IPS-18a (cell line): ENCODE measurements around the gene EHBP1.

Experiments used
- H3K27ac ChIP-seq: one replicate; pipeline ENCODE4 v1.5.1; 2013; ENCODE audit warnings: low read length
- H3K27me3 ChIP-seq: one replicate; pipeline ENCODE4 v1.6.1; 2013; ENCODE audit warnings: mild to moderate bottlenecking, low read length; ENCODE audit not compliant: control insufficient read depth, insufficient read depth
- H3K36me3 ChIP-seq: one replicate; pipeline ENCODE4 v1.6.1; 2013; ENCODE audit warnings: low read depth, low read length; ENCODE audit not compliant: control insufficient read depth
- H3K4me1 ChIP-seq: one replicate; pipeline ENCODE4 v1.6.1; 2013; ENCODE audit warnings: low read depth, low read length; ENCODE audit not compliant: control insufficient read depth
- H3K4me3 ChIP-seq: one replicate; pipeline ENCODE4 v1.5.1; 2013; ENCODE audit warnings: low read length
- H3K9ac ChIP-seq: one replicate; pipeline ENCODE4 v1.6.1; 2013; ENCODE audit warnings: mild to moderate bottlenecking, low read length, moderate library complexity
- H3K9me3 ChIP-seq: one replicate; pipeline ENCODE4 v1.6.1; 2013; ENCODE audit warnings: low read depth, low read length; ENCODE audit not compliant: control insufficient read depth

The EHBP1 gene

DNA sequence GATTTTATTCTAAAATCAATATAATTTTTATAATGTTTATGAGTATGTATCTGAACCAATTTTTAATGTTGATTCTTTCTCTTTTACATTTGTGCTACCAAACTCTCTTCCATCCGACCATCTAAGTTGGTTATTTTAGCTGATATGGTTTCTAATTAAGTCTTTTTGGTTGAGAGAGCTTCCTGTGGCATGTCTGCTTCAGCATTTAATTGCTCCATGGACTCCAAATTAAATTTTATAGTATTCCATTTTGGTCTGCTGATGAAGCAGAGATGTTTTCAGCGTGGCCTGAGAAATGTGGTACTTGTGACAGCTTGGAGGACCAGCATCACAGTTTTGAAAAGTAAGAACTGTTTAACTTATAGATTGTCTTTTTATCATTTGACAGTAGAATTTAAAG lies 105.6 kb downstream of the EHBP1 start:
- Histone ChIP-seq H3K9ac (no peak overlapping the region), H3K27me3 (no peaks in the 10 kb centered on the region), H3K9me3 (no peaks in the 10 kb centered on the region), H3K36me3 (no peaks in the 10 kb centered on the region), H3K27ac (no peak overlapping the region), H3K4me1 (no peaks in the 10 kb centered on the region), H3K4me3 (no peak overlapping the region)

GRCh38 chr2:62811972-62812371 lies 106.5 kb downstream of the EHBP1 start:
- Histone ChIP-seq H3K4me1 (no peaks in the 10 kb centered on the region), H3K27me3 (no peaks in the 10 kb centered on the region), H3K27ac (no peak overlapping the region), H3K36me3 (no peaks in the 10 kb centered on the region), H3K4me3 (no peak overlapping the region), H3K9ac (no peak overlapping the region), H3K9me3 (no peaks in the 10 kb centered on the region)

- Histone ChIP-seq H3K36me3 (no peaks in the 10 kb centered on the region), H3K9ac (no peak overlapping the region), H3K27me3 (no peaks in the 10 kb centered on the region), H3K4me1 (no peaks in the 10 kb centered on the region), H3K4me3 (no peak overlapping the region), H3K27ac (no peak overlapping the region), H3K9me3 (no peaks in the 10 kb centered on the region)
Measured at GRCh38 chr2:62812921-62813825, 107.7 kb downstream of the EHBP1 start.

DNA sequence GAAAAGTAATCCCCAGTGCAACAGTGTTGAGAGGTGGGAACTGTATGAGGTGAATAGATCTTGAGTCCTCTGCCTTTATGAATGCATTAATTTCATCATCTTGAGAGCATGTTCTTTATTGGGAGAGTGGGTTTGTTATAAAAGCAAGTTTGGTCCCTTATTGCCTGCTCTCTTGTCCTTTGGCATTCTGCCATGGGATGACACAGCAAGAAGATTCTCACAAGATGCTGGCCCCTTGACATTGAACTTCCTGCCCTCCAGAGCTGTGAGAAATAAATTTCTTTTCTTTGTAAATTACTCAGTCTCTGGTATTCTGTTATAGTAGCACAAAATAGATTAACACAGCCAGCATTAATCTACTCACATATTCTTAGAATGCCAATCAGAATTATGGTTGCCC lies 108.6 kb downstream of the EHBP1 start:
- Histone ChIP-seq H3K4me1 (no peaks in the 10 kb centered on the region), H3K9ac (no peak overlapping the region), H3K9me3 (no peaks in the 10 kb centered on the region), H3K36me3 (no peaks in the 10 kb centered on the region), H3K27me3 (no peaks in the 10 kb centered on the region), H3K27ac (no peak overlapping the region), H3K4me3 (no peak overlapping the region)

- Histone ChIP-seq H3K9me3 (no peaks in the 10 kb centered on the region), H3K4me3 (no peak overlapping the region), H3K4me1 (no peaks in the 10 kb centered on the region), H3K9ac (no peak overlapping the region), H3K36me3 (no peaks in the 10 kb centered on the region), H3K27me3 (no peaks in the 10 kb centered on the region), H3K27ac (no peak overlapping the region)
Measured at GRCh38 chr2:62817348-62817747, 111.8 kb downstream of the EHBP1 start.

DNA sequence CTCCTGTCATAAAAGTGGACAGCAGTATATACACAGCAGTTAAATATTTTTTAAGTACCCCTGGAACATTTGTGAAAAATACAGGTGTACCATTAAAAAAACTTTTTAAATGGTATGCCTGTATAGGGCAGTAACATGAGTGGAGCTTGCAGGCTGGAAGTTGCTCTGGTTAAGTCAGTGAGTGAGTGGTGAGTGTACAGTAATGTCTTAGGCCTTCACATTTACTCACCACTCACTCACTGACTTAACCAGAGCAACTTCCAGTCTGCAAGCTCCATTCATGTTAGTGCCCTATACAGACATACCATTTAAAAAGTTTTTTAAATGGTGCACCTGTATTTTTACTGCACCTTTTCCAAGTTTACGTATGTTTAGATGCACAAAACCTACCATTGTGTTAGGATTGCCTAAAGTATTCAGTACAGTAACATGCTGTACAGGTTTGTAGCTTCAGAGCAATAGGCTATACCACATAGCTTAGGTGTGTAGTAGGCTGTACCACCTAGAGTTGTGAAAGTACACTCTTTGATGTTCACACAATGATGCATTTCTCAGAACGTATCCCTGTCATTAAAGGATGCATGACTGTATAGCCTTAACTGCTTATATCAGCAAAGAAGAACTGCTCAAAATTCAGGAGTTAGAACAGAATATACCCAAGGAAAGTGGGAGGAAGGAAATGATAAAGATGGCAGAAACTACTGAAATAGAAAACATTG lies 112.6 kb downstream of the EHBP1 start:
- Histone ChIP-seq H3K27me3 (no peaks in the 10 kb centered on the region), H3K9me3 (no peaks in the 10 kb centered on the region), H3K4me1 (no peaks in the 10 kb centered on the region), H3K9ac (no peak overlapping the region), H3K4me3 (no peak overlapping the region), H3K27ac (no peak overlapping the region), H3K36me3 (no peaks in the 10 kb centered on the region)

DNA sequence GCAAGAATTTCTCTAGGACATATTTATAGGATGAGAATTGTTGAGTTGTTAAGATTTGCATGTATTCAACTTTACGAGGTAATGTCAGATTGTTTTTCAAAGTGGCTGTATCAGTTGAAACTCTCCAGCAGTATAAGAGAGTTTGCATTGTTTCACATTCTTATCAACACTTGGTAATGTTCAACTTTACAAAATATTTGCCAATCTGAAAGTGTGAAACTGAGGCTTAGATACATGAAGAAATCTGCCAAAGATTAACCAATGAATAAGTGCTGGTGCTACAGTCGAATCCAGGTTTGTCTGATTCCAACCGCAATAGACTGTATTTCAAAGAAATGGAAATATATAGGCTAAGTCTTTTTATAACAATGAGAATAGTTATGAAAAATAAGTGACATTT lies 117.0 kb downstream of the EHBP1 start:
- Histone ChIP-seq H3K4me3 (no peak overlapping the region), H3K4me1 (no peaks in the 10 kb centered on the region), H3K36me3 (peaks cover 4% of the 10 kb centered on the region), H3K27ac (no peak overlapping the region), H3K9me3 (no peaks in the 10 kb centered on the region), H3K27me3 (no peaks in the 10 kb centered on the region), H3K9ac (no peak overlapping the region)

DNA sequence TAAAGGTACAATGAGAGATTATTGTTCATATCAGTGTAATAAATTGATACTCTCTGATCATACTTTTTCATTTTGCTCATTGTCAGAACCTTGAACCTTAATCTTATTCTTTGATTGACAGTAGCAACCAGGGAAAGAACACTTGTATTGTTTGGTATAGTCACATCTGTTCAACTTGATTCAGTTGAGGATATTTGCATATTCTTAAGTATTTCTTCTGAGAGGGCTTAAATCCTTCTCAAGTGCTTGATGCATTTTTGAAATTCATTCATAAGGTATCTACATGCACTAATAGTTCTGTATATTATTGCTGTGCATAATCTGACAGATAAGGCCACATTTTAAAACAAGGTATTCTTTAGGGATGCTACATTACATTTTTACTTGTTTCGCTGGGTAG lies 118.9 kb downstream of the EHBP1 start:
- no peak overlapping the region for H3K9ac ChIP-seq
- no peak overlapping the region for H3K4me3 ChIP-seq
- H3K4me1 ChIP-seq, result no peaks in the 10 kb centered on the region
- no peak overlapping the region for H3K27ac ChIP-seq
- peaks cover 4% of the 10 kb centered on the region for H3K36me3 ChIP-seq
- no peaks in the 10 kb centered on the region for H3K9me3 ChIP-seq
- H3K27me3 ChIP-seq, result no peaks in the 10 kb centered on the region

GRCh38 chr2:62826141-62826540 lies 120.6 kb downstream of the EHBP1 start:
- peaks cover 4% of the 10 kb centered on the region for H3K36me3 ChIP-seq
- no peak overlapping the region for H3K4me3 ChIP-seq
- no peak overlapping the region for H3K27ac ChIP-seq
- H3K27me3 ChIP-seq, result no peaks in the 10 kb centered on the region
- H3K4me1 ChIP-seq, result no peaks in the 10 kb centered on the region
- H3K9me3 ChIP-seq, result no peaks in the 10 kb centered on the region
- no peak overlapping the region for H3K9ac ChIP-seq

- Histone ChIP-seq H3K36me3 (peaks cover 4% of the 10 kb centered on the region), H3K9ac (no peak overlapping the region), H3K9me3 (no peaks in the 10 kb centered on the region), H3K27me3 (no peaks in the 10 kb centered on the region), H3K4me1 (no peaks in the 10 kb centered on the region), H3K4me3 (no peak overlapping the region), H3K27ac (no peak overlapping the region)
Measured at GRCh38 chr2:62826953-62827675, 121.6 kb downstream of the EHBP1 start.

DNA sequence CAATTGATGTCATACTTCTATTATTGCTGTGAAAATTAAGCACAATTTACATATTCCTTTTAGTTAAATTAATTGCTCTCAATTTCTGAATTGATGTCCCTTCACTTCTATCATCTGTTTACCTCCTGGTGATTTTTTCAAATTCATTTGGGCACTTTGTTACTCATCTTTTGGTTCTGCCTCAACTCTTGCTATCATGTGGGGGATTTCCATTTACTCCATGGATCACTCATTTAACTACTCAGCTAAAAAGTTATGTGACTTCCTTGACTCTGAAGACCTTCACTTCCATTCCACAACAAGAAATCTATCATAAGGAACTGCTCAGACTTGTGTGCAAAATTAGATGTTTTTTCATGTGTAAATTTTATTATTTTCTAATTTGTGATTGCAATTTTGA lies 126.2 kb downstream of the EHBP1 start:
- H3K27me3 ChIP-seq, result no peaks in the 10 kb centered on the region
- H3K4me3 ChIP-seq, result no peak overlapping the region
- no peaks in the 10 kb centered on the region for H3K9me3 ChIP-seq
- H3K4me1 ChIP-seq, result no peaks in the 10 kb centered on the region
- H3K27ac ChIP-seq, result no peak overlapping the region
- no peak overlapping the region for H3K9ac ChIP-seq
- peaks cover 5% of the 10 kb centered on the region for H3K36me3 ChIP-seq
